ENCODE measurements around the gene LNX1.
"Not testable (repeated sequence)": the region's sequence is repeated elsewhere in the genome, so short reads cannot be mapped to it uniquely, and the experiment has no call there.

Gene LNX1

GRCh38 chr4:53490161-53490956 lies 100.9 kb downstream of the LNX1 start:
- no peak for DNase-seq

- DNase-seq: no peak
Measured at GRCh38 chr4:53489279-53489889, 101.9 kb downstream of the LNX1 start.

GRCh38 chr4:53487766-53488165 lies 103.5 kb downstream of the LNX1 start:
- no peak for DNase-seq

GRCh38 chr4:53485658-53486040 lies 105.6 kb downstream of the LNX1 start:
- no peak for DNase-seq

GRCh38 chr4:53484911-53485657 lies 106.2 kb downstream of the LNX1 start:
- DNase-seq: no peak

- DNase-seq: no peak
Measured at GRCh38 chr4:53483250-53483649, 108.0 kb downstream of the LNX1 start.

- DNase-seq: no peak
Measured at GRCh38 chr4:53481586-53481985, 109.7 kb downstream of the LNX1 start.

GRCh38 chr4:53480909-53481308 lies 110.4 kb downstream of the LNX1 start:
- no peak for DNase-seq

GRCh38 chr4:53479736-53480525 lies 111.4 kb downstream of the LNX1 start:
- no peak for DNase-seq

- no peak for DNase-seq
Measured at GRCh38 chr4:53478671-53479456, 112.4 kb downstream of the LNX1 start.

- no peak for DNase-seq
Measured at GRCh38 chr4:53477636-53478035, 113.7 kb downstream of the LNX1 start.

- DNase-seq: no peak
Measured at GRCh38 chr4:53477038-53477565, 114.2 kb downstream of the LNX1 start.

GRCh38 chr4:53476232-53477037 lies 114.9 kb downstream of the LNX1 start:
- no peak for DNase-seq

- DNase-seq: not testable (repeated sequence)
Measured at GRCh38 chr4:53466576-53466975, 124.7 kb downstream of the LNX1 start.

GRCh38 chr4:53465891-53466290 lies 125.4 kb downstream of the LNX1 start:
- DNase-seq: no peak

- DNase-seq: no peak
Measured at GRCh38 chr4:53465281-53465680, 126.0 kb downstream of the LNX1 start.

- DNase-seq: no peak
Measured at GRCh38 chr4:53463340-53463739, 127.9 kb downstream of the LNX1 start.

GRCh38 chr4:53461244-53461643 lies 130.0 kb downstream of the LNX1 start:
- no peak for DNase-seq

- DNase-seq: no peak
Measured at GRCh38 chr4:53459548-53459947, 131.7 kb downstream of the LNX1 start.

GRCh38 chr4:53456178-53456577 lies 135.1 kb downstream of the LNX1 start:
- no peak for DNase-seq

- DNase-seq: no peak
Measured at GRCh38 chr4:53455766-53456165, 135.5 kb downstream of the LNX1 start.
